ENCODE results near the gene SMPD2. TPM values are rescaled to one million over a fixed set of nuclear protein-coding genes. Genes with fewer than 3 reads are reported as not detected.

SMPD2 gene
- total and polyA plus RNA-seq, 9 of the 15 experiments (the other 6 are each of a cell fraction or from before 2014, with no cell fraction given): 0.13 to 21.8 (median 18.3) TPM

GRCh38 chr6:109406196-109406595 lies 34.3 kb upstream of the SMPD2 start:
- Histone ChIP-seq H3K4me3 (no peak overlapping the region), H3K4me1 (replicated peaks in 1 of 2; ENCODE audit: control insufficient read depth in 2 of 2, insufficient read depth in 2 of 2, low read length in 2 of 2) (0 out of 5 replicates have a peak, but pooled peaks cover 0 to 2% of the 10 kb centered on the region in 2 experiments), H2AFZ (ENCODE audit: low read depth, low read length) (no peak overlapping the region), H4K20me1 (replicated peaks; ENCODE audit: control insufficient read depth, insufficient read depth, low read length) (no peaks in the 10 kb centered on the region), H3K27me3 (ENCODE audit: control insufficient read depth in 2 of 2, insufficient read depth in 2 of 2, low read length in 2 of 2) (peaks cover 0 to 2% of the 10 kb centered on the region in 2 experiments; a peak in 2 of 5 replicates), H3K4me2 (ENCODE audit: insufficient read depth, low read length) (no peak overlapping the region), H3K36me3 (ENCODE audit: control insufficient read depth, insufficient read depth, low read length) (no peaks in the 10 kb centered on the region), H3K9ac (ENCODE audit: insufficient read depth in 1 of 2, low read depth in 2 of 2, low read length in 2 of 2) (no peak overlapping the region), H3K9me3 (replicated peaks; ENCODE audit: control insufficient read depth, insufficient read depth, low read depth, low read length) (no peaks in the 10 kb centered on the region), H3K9me1 (ENCODE audit: control insufficient read depth, insufficient read depth, low read length) (no peaks in the 10 kb centered on the region), H3K79me2 (ENCODE audit: control insufficient read depth, insufficient read depth, low read length) (no peaks in the 10 kb centered on the region), H3K27ac (ENCODE audit: extremely low read depth, low read depth, low read length) (no peak overlapping the region)
- no peak for ATAC-seq
- FAIRE-seq: no peak
- intact Hi-C loops (cut with micrococcal nuclease): no loop called here
- no peak for DNase-seq (ENCODE audit: extremely low read depth in 1 of 4, low spot score in 3 of 4)
- ChIA-PET CTCF (ENCODE audit: low intra/inter-chr PET ratio) (no interaction called here), POLR2A (interaction anchor here (0.6 kb wide), 2 partner anchors 24 to 29 kb away, joined by 3 to 4 read pairs; no protein-coding TSS in a partner anchor)
- TF ChIP-seq FOXK2 (conservative IDR thresholded peaks at IDR 0.05 in 1 of 2, IDR thresholded peaks at IDR 0.05 in 1 of 2; ENCODE audit: low read depth in 2 of 2) (no peak), CEBPB (tag; IDR thresholded peaks at IDR 0.05) (peak; percentile 94), ZSCAN29 (IDR thresholded peaks at IDR 0.05) (no peak), PML (IDR thresholded peaks at IDR 0.05; ENCODE audit: low read length) (no peak), SMC3 (conservative IDR thresholded peaks at IDR 0.05; ENCODE audit: insufficient read depth, low read depth, low read length) (no peak), ELF2 (CRISPR knock-in tag; IDR thresholded peaks at IDR 0.05) (no peak), CEBPG (CRISPR knock-in tag; IDR thresholded peaks at IDR 0.05) (peak; percentile 62), CEBPG (tag; conservative IDR thresholded peaks at IDR 0.05 in 1 of 2, IDR thresholded peaks at IDR 0.05 in 1 of 2) (peak; percentile 76 to 84), NR2C2 (CRISPR knock-in tag; IDR thresholded peaks at IDR 0.05) (no peak), NR2C2 (tag; IDR thresholded peaks at IDR 0.05) (no peak), ZEB2 (IDR thresholded peaks at IDR 0.05) (no peak), KHSRP (IDR thresholded peaks at IDR 0.05) (no peak)
- TF ChIP-seq, protein P1, sequence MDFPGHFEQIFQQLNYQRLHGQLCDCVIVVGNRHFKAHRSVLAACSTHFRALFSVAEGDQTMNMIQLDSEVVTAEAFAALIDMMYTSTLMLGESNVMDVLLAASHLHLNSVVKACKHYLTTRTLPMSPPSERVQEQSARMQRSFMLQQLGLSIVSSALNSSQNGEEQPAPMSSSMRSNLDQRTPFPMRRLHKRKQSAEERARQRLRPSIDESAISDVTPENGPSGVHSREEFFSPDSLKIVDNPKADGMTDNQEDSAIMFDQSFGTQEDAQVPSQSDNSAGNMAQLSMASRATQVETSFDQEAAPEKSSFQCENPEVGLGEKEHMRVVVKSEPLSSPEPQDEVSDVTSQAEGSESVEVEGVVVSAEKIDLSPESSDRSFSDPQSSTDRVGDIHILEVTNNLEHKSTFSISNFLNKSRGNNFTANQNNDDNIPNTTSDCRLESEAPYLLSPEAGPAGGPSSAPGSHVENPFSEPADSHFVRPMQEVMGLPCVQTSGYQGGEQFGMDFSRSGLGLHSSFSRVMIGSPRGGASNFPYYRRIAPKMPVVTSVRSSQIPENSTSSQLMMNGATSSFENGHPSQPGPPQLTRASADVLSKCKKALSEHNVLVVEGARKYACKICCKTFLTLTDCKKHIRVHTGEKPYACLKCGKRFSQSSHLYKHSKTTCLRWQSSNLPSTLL (IDR thresholded peaks at IDR 0.05): no peak
- in situ Hi-C loops (cut with MboI): no loop called here
- WGBS (ENCODE audit: insufficient coverage, low coverage, missing lambda C conversion rate): 23% methylated on average over 4 of the region's 4 CpGs
- no TSS peak for BruUV-seq (replicated peaks)
